SK-N-SH (cell line): ENCODE data around the gene DCAKD. TPM values are rescaled to one million over a fixed set of nuclear protein-coding genes. Genes with fewer than 3 reads are reported as not detected.

ENCODE experiments used
- CTCF ChIA-PET: fragments of 300-600, 350-600 bp; formaldehyde crosslinking; extraction: SDS; loops from one replicate; lab custom pipeline; 2021; lab: Yijun Ruan, JAX
- POLR2A ChIA-PET: fragments of 350-600 bp; sonication (Branson Sonifier 250); formaldehyde crosslinking; extraction: SDS; loops from one replicate; lab custom pipeline; 2020; ENCODE audit warnings: antibody characterized with exemption, inconsistent platforms; lab: Yijun Ruan, JAX
- DNase-seq: peaks from one replicate; pipeline ENCODE4 v3.0.0; 2012
- H2AFZ ChIP-seq: fragments of 200-600 bp; sonication (generic); 2 replicates; pipeline ENCODE4 v1.8.1; 2016; ENCODE audit warnings: antibody characterized with exemption, mild to moderate bottlenecking, low read depth
- H3F3A ChIP-seq: fragments of 200-600 bp; sonication (generic); replicated peaks from 2 replicates; pipeline ENCODE3; 2016; ENCODE audit warnings: antibody characterized with exemption, mild to moderate bottlenecking; ENCODE audit not compliant: insufficient read depth
- H3K27ac ChIP-seq, 2 experiments: fragments of 200-500 bp in 1 of 2; fragments of 200-600 bp in 1 of 2; sonication (Bioruptor generic) in 1 of 2; sonication (generic), shearing (Covaris generic) in 1 of 2; 2 replicates each; pipeline versions ENCODE4 v1.5.1 to v1.6.1; 2014 to 2016; ENCODE audit warnings: low read depth in 2 of 2, inconsistent platforms in 1 of 2, low read length in 1 of 2, mild to moderate bottlenecking in 1 of 2, mixed read lengths in 1 of 2
- H3K27me3 ChIP-seq: fragments of 200-600 bp; sonication (generic), shearing (Covaris generic); 2 replicates; pipeline ENCODE4 v1.6.1; 2016; ENCODE audit warnings: mixed run types; ENCODE audit not compliant: insufficient read depth
- H3K36me3 ChIP-seq, 2 experiments: fragments of 200-500 bp in 1 of 2; fragments of 200-600 bp in 1 of 2; sonication (Bioruptor generic) in 1 of 2; sonication (generic) in 1 of 2; replicated peaks in 1 of 2; 2 replicates each; pipeline versions ENCODE3 to v1.5.1; 2014 to 2016; ENCODE audit warnings: low read length in 1 of 2, mild to moderate bottlenecking in 1 of 2; ENCODE audit not compliant: insufficient read depth in 2 of 2, control insufficient read depth in 1 of 2
- H3K4me1 ChIP-seq, 2 experiments: fragments of 200-500 bp in 1 of 2; fragments of 200-600 bp in 1 of 2; sonication (Bioruptor generic) in 1 of 2; sonication (generic), shearing (Covaris generic) in 1 of 2; 2 replicates each; pipeline versions ENCODE4 v1.5.1 to v1.6.1; 2014 to 2016; ENCODE audit warnings: low read depth in 1 of 2, low read length in 1 of 2, mixed run types in 1 of 2; ENCODE audit not compliant: insufficient read depth in 2 of 2, control insufficient read depth in 1 of 2
- H3K4me2 ChIP-seq: fragments of 200-600 bp; sonication (generic), shearing (Covaris generic); 2 replicates; pipeline ENCODE4 v1.6.1; 2017; ENCODE audit warnings: mixed run types
- H3K4me3 ChIP-seq, 2 experiments: fragments of 200-500 bp in 1 of 2; fragments of 200-600 bp in 1 of 2; sonication (Bioruptor generic) in 1 of 2; sonication (generic), shearing (Covaris generic) in 1 of 2; 2 replicates each; pipeline versions ENCODE4 v1.5.1 to v1.8.1; 2014 to 2016; ENCODE audit warnings: low read depth in 2 of 2, inconsistent platforms in 1 of 2, low read length in 1 of 2, mild to moderate bottlenecking in 1 of 2, mixed read lengths in 1 of 2, moderate library complexity in 1 of 2
- H3K79me2 ChIP-seq: fragments of 200-600 bp; sonication (generic); 2 replicates; pipeline ENCODE4 v1.8.1; 2017; ENCODE audit warnings: mild to moderate bottlenecking; ENCODE audit not compliant: insufficient read depth
- H3K9ac ChIP-seq: fragments of 200-600 bp; sonication (generic); 2 replicates; pipeline ENCODE4 v1.6.1; 2017; ENCODE audit warnings: mixed run types
- H3K9me2 ChIP-seq: fragments of 200-600 bp; sonication (generic); 2 replicates; pipeline ENCODE4 v1.6.1; 2017; ENCODE audit warnings: mixed run types
- H3K9me3 ChIP-seq: fragments of 200-600 bp; sonication (generic); 2 replicates; pipeline ENCODE4 v1.6.1; 2017; ENCODE audit warnings: mixed run types, mild to moderate bottlenecking, moderate library complexity
- H4K20me1 ChIP-seq: fragments of 200-600 bp; sonication (generic); 2 replicates; pipeline ENCODE4 v1.6.1; 2017; ENCODE audit warnings: mild to moderate bottlenecking, mixed run types; ENCODE audit not compliant: insufficient read depth
- CTCF ChIP-seq: fragments of 200-600 bp; sonication (generic); IDR thresholded peaks from 2 replicates; pipeline ENCODE4 v1.6.1; 2017; ENCODE audit warnings: antibody characterized with exemption, mild to moderate bottlenecking, moderate library complexity
- ELF1 ChIP-seq: IDR thresholded peaks from 2 replicates; pipeline ENCODE4 v1.4.0; 2012
- EP300 ChIP-seq, 2 experiments: IDR thresholded peaks; 2 replicates each; pipeline versions ENCODE4 v1.4.0 to v1.6.1; 2012; ENCODE audit warnings: borderline replicate concordance in 1 of 2, low read depth in 1 of 2, low read length in 1 of 2
- EZH2phosphoT487 ChIP-seq: fragments of 200-600 bp; sonication (generic); IDR thresholded peaks from 2 replicates; pipeline ENCODE4 v1.6.1; 2017; ENCODE audit warnings: low read depth, mixed run types, mild to moderate bottlenecking, antibody characterized with exemption, moderate library complexity, borderline replicate concordance
- FOXJ3 ChIP-seq: sonication (generic); formaldehyde crosslinking; IDR thresholded peaks from 2 replicates; pipeline ENCODE4 v1.5.1; 2020; ENCODE audit warnings: mild to moderate bottlenecking, missing genetic modification reagents
- FOXM1 ChIP-seq: IDR thresholded peaks from 2 replicates; pipeline ENCODE4 v1.4.0; 2012; ENCODE audit warnings: low read depth, mild to moderate bottlenecking
- GABPA ChIP-seq: IDR thresholded peaks from 2 replicates; pipeline ENCODE4 v1.4.0; 2012; ENCODE audit warnings: low read depth, mild to moderate bottlenecking
- GATA2 ChIP-seq: sonication (generic); formaldehyde crosslinking; IDR thresholded peaks from 2 replicates; pipeline ENCODE4 v1.5.0; 2020; ENCODE audit warnings: mild to moderate bottlenecking, missing genetic modification reagents
- MEF2A ChIP-seq: IDR thresholded peaks from 2 replicates; pipeline ENCODE4 v1.4.0; 2012; ENCODE audit warnings: low read depth, borderline replicate concordance
- MXI1 ChIP-seq: IDR thresholded peaks from 2 replicates; pipeline ENCODE4 v1.6.1; 2012; ENCODE audit warnings: mild to moderate bottlenecking, low read depth, low read length, improper control_type of control experiment
- NFIC ChIP-seq: IDR thresholded peaks from 2 replicates; pipeline ENCODE4 v1.4.0; 2012; ENCODE audit warnings: borderline replicate concordance
- PBX3 ChIP-seq: IDR thresholded peaks from 2 replicates; pipeline ENCODE4; 2012
- RCOR1 ChIP-seq: fragments of 150-350 bp; IDR thresholded peaks from 2 replicates; pipeline ENCODE4 v1.6.1; 2017; ENCODE audit warnings: antibody characterized with exemption, low read length
- RXRA ChIP-seq: IDR thresholded peaks from 2 replicates; pipeline ENCODE4 v1.4.0; 2012; ENCODE audit warnings: low read depth, mild to moderate bottlenecking, borderline replicate concordance
- SIN3A ChIP-seq: IDR thresholded peaks from 2 replicates; pipeline ENCODE4 v1.6.1; 2012; ENCODE audit warnings: low read depth, mild to moderate bottlenecking, low read length, moderate library complexity, borderline replicate concordance
- TAF1 ChIP-seq: IDR thresholded peaks from 2 replicates; pipeline ENCODE4 v1.6.1; 2012; ENCODE audit warnings: low read depth, mild to moderate bottlenecking, low read length, moderate library complexity, borderline replicate concordance
- TCF12 ChIP-seq: IDR thresholded peaks from 2 replicates; pipeline ENCODE4 v1.4.0; 2012
- USF2 ChIP-seq: fragments of 150-350 bp; IDR thresholded peaks from 2 replicates; pipeline ENCODE4 v1.6.1; 2017; ENCODE audit warnings: antibody characterized with exemption, low read length, low read depth, borderline replicate concordance
- WGBS: methylation state at CpG from one replicate; pipeline ENCODE4 v1.1.6; 2017; ENCODE audit warnings: low lambda C conversion rate; 5-methylcytosine and 5-hydroxymethylcytosine counted together
- polyA plus RNA-seq, 3 experiments: library from polyadenylated mRNA; depleted of rRNA; stranded (reverse); fragments of >200 nt; gene quantifications; 2 replicates each; pipeline ENCODE4 v1.2.3, GENCODE V29; 2012
- TF ChIP-seq, protein P1 (sequence below): IDR thresholded peaks from 2 replicates; pipeline ENCODE4 v1.4.0; 2012; ENCODE audit warnings: low read depth, borderline replicate concordance

Gene DCAKD
- polyA plus RNA-seq, 1 of the 3 experiments (the other 2 are of a cell fraction) = 48.8 TPM

- CTCF ChIA-PET = interaction anchor here (1.3 to 13.0 kb wide), 4 partner anchors 36 to 91 kb away, joined by 3 to 433 read pairs (median 4); partner anchors contain the start of gene C1QL1
- no peaks in the 10 kb centered on the region for H3K27me3 ChIP-seq
- POLR2A ChIA-PET = no interaction called here
Observed at GRCh38 chr17:45016237-45016636, 35.2 kb downstream of the DCAKD start.

More at GRCh38 chr17:45016237-45016636, 35.2 kb downstream of the DCAKD start:
- Histone ChIP-seq H3K27ac (no peak overlapping the region), H3K4me3 (no peak overlapping the region), H2AFZ (no peak overlapping the region), H3K9ac (no peak overlapping the region), H3K4me1 (peaks cover 10 to 17% of the 10 kb centered on the region in 2 experiments; a peak in 1 of 4 replicates), H3K9me2 (no peaks in the 10 kb centered on the region), H3K36me3 (no peaks in the 10 kb centered on the region), H3K4me2 (no peak overlapping the region), H3K9me3 (no peaks in the 10 kb centered on the region), H3K79me2 (no peaks in the 10 kb centered on the region), H4K20me1 (no peaks in the 10 kb centered on the region), H3F3A (peaks cover 17% of the 10 kb centered on the region)
- no peak for DNase-seq
- TF ChIP-seq USF2 (no peak), TAF1 (no peak), SIN3A (no peak), GATA2 (no peak), MXI1 (no peak), FOXJ3 (CRISPR knock-in tag) (no peak), CTCF (no peak), MEF2A (no peak), NFIC (no peak), GABPA (no peak), RXRA (no peak), EZH2phosphoT487 (no peak), EP300 (IDR thresholded peaks at IDR 0.05; ENCODE audit: borderline replicate concordance in 1 of 2, low read depth in 1 of 2, low read length in 1 of 2) (no peak), PBX3 (no peak), RCOR1 (no peak), ELF1 (no peak), FOXM1 (no peak), TCF12 (no peak)
- TF ChIP-seq, protein P1, sequence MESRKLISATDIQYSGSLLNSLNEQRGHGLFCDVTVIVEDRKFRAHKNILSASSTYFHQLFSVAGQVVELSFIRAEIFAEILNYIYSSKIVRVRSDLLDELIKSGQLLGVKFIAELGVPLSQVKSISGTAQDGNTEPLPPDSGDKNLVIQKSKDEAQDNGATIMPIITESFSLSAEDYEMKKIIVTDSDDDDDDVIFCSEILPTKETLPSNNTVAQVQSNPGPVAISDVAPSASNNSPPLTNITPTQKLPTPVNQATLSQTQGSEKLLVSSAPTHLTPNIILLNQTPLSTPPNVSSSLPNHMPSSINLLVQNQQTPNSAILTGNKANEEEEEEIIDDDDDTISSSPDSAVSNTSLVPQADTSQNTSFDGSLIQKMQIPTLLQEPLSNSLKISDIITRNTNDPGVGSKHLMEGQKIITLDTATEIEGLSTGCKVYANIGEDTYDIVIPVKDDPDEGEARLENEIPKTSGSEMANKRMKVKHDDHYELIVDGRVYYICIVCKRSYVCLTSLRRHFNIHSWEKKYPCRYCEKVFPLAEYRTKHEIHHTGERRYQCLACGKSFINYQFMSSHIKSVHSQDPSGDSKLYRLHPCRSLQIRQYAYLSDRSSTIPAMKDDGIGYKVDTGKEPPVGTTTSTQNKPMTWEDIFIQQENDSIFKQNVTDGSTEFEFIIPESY = no peak
- WGBS = 83% methylated on average over 7 of the region's 7 CpGs
